Measurements from ENCODE around the gene TMEM131.
"Not testable (repeated sequence)": the region's sequence is repeated elsewhere in the genome, so short reads cannot be mapped to it uniquely, and the experiment has no call there.

Gene TMEM131

DNA sequence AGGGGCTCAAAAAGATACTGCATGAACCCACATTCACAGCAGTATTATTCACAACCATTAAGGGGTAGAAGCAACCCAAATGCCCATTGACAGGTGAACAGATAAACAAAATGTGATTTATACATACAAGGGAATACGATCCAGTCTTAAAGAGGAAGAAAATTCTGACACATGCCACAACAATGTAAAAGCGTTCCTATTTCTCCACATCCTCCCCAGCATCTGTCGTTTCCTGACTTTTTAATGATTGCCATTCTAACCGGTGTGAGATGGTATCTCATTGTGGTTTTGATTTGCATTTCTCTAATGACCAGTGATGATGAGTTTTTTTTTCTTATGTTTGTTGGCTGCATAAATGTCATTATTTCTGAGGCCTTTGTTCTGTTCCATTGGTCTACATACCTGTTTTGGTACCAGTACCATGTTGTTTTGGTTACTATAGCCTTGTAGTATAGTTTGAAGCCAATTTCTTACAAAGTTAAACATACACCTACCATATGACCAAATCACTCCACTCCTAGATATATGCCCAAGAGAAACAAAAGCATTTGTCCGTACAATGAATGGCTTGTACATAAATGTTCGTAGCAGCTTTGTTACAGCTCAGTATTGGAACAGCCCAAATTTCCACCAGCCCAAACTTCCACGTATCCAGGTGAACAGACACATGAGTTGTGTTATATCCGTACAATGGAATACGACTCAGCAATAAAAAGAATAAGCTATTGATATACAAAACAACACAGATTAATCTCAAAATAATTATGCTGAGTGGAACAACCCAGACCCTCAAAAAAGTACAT is 85.1 kb downstream of the TMEM131 start:
- no peak for FAIRE-seq

DNA sequence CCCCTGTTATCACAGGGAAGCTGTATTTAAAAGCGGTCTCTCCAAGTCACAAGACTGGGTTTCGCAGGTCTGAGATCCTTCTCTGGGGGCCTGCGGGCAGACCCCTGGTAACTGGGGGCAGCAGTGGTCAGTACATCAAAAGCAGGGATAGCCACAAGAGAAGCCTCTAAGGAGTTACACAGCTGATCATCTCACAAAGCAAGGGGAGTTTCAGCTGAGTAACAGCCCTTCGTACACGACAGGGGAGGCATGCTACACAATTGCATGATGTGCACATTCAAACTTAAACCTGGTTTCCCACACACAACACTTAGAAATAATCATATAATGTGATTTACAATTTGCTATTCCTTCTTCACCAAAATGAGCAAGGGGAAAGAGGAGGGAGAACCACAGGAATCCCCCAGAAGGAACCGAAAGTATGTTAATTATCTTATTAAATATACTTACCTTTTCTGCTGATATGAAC is 87.5 kb downstream of the TMEM131 start:
- no peak for FAIRE-seq

DNA sequence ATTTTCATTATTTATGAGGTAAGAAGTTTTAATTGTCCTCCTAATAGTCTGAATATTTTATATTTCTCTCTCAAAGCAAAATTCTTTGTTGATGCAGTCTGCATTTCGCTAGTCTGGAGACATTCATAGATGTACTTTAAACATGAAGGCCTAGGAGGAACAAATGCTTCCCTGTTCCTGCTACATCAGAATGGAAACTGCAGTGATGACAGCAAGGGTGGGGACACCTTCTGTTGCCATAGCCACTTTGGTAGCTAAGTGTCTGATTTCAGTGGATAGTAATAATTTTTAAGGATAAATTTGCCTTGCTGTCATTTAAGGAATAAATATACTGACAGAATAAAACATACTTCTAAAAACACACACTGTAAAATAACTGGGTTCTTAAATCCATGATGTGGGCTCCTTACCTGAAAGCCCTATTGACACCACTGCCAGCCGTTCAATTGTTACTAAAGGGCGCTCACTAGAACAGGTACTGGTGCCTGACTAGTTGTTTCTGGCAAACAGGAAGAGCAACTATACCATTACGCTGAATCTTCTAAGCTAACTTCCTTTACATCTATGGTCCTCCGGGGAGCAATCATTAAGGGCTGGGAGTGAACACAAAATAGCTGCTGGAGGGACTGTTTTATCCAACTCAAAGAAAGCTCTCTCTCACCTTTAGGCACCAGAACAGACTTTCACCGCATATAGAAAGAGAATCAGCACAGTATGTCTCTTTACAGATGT is 88.2 kb downstream of the TMEM131 start:
- FAIRE-seq, result no peak

DNA sequence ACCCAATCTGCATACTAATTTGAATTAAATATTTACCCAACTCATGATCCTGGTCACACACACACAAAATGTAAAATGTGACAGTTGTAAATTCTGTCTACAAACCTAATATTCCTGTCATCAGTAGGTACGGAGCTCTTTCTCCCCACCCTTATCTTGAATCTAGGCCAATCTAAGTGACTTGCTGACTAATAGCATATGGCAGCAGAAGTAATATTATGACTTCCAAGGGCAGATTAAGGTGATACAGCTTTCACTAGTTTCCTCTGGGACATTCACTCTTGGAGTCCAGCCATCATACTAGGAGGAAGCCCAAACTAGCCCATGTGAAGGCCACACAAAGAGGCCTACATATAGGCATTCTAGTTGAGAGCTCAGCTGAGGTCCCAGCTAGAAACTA is 89.4 kb downstream of the TMEM131 start:
- FAIRE-seq, result no peak

DNA sequence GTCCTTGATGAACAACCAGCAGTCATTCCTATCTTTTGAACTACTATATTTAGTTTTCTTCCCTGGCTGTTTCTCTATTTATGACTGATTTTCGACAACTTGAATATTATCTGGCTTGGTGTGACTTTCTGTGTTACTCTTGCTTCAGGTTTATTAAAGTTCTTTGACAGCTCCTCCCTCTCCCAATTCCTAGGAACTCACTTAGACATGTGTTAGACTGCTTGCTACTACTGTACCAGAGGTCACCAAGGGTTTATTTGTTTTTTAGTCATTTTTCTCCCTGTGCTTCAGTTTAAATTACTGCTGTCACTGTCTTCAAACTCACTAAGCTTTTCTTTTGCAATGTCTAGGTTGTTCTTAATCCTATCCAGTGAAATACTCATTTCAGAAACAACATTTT is 90.5 kb downstream of the TMEM131 start:
- no peak for FAIRE-seq

DNA sequence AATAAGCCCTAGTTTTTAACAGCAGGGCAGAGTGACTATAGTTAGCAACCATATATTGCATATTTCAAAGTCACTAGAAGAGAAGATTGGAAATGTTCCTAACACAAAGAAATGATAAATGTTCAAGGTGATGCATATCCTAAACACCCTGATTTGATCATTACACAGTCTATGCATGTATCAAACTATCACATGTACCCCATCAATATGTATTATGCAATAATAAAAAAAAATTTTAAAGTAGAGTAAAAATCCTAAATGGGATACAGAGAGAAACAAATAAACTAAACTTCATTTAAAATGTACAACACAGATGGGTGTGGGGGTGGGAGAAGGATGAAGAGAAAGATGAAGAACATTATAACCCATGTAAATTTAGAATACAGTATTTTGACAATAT is 93.9 kb downstream of the TMEM131 start:
- no peak for FAIRE-seq

DNA sequence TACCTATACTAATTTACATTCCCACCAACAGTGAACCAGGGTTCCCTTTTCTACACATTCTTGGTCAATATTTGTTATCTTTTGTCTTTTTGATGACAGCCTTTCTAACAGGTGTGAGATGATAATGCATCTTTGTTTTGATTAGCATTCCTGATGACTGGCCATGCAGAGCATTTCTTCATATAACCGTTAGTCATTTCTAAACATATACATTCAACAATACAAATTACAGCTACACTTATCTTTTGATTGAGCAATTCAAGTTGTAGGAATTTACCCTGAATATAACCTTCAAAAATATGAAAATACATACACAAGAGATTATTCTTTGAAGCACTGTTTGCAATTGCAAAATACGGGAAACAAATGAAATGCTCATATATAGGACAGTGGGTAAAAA is 94.9 kb downstream of the TMEM131 start:
- FAIRE-seq, result no peak

DNA sequence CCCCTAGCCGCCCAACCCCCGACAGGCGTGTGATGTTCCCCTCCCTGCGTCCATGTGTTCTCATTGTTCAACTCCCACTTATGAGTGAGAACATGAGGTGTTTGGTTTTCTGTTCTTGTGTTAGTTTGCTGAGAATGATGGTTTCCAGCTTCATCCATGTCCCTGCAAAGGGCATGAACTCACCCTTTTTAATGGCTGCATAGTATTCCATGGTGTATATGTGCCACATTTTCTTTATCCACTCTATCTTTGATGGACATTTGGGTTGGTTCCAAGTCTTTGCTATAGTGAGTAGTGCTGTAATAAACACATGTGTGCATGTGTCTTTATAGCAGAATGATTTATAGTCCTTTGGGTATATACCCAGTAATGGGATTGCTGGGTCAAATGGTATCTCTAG is 102.7 kb downstream of the TMEM131 start:
- not testable (repeated sequence) for FAIRE-seq

DNA sequence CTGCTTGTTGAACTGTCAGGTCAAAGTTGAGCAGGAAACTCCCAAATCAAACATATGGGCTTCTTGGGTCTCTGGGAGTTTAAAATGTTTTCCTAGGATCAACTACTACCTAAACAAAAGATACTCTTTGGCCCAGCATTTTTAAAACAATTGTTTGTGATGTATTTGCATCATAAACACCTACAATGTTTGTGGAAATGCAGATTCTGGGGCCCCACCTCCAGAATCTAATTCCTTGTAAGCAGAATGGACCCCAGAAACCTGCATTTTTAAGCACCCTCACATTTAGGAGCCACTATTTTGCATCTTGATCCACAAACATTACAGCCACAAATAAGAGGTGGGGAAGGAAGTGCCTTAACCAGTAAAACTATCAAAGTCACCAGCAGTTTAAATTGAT is 104.1 kb downstream of the TMEM131 start:
- no peak for FAIRE-seq

DNA sequence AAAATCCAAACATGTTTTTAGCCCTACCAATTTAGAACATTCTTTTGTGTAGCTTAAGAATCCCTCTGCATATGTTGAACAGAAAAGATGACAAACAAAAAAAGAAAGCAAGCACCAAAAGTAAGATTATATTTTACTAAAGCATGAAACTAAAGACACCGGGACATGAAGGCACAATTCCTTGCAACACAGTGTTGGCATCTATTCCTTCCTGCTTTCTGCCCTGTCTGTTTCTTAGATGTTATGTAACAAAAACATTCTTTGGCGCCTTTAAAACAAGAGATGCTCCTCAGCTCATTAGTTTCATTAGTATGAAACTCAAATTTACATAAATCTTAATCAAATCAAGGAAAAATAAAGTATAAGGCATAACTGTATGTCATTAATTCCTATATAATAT is 106.6 kb downstream of the TMEM131 start:
- no peak for FAIRE-seq

DNA sequence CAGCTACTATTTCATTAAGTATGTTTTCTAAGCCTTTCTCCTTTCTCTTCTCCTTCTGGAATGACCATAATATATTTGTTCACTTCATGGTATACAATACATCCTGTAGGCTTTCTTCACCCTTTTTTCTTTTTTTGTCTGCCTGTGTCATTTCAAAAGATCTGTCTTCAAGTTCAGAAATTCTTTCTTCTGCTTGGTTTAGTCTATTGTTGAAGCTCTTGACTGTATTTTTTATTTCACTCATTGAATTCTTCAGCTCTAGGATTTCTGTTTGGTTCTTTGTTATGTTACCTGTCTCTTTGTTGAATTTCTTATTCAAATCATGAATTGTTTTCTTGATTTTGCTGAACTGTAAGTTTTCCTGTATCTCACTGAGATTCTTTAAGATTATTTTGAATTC is 109.9 kb downstream of the TMEM131 start:
- FAIRE-seq, result no peak

DNA sequence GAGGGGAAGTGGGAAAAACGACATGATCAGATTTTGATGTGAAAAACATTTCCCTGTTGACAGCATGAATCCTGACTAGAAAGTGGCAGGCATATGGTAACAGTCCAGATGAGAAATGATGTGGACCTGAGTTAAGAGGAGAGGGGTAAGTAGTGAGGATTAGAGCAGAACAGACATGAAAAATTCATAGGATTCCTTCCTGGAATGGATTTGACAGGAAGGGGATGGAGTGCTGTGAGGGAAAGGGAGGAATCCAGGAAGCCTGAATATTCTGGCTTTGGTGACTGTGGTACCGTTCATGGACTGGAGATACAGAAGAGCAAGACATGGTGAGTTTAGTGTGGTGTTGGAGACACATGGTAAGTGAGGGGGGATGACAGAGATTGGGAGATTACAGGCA is 115.4 kb downstream of the TMEM131 start:
- no peak for FAIRE-seq

DNA sequence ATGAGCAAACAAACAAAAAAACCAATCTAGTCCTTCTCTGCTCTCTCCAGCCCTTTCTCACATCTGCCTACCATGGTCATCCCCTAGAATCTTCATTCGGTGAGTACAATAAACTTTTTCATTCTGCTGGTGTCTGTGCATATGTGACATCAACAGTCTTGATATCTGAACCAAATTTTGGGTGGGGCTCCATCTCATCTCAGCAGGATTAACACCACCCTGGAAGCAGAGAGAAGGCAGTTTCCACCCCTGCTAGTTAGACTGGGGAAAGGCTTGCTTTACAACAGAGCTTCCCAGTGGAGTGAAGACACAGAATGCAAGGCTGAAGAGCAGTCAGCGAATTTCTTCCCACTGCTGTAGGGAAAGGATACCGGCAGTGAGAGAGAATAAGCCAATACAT is 116.9 kb downstream of the TMEM131 start:
- no peak for FAIRE-seq

DNA sequence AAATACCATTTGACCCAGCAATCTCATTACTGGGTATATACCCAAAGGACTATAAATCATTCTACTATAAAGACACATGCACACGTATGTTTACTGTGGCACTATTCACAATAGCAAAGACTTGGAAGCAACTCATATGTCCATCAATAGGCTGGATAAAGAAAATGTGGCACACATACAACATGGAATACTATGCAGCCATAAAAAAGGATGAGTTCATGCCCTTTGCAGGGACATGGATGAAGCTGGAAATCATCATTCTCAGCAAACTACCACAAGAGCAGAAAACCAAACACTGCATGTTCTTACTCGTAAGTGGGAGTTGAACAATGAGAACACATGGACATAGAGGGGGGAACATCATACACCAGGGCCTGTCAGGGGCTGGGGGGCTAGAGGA is 117.4 kb downstream of the TMEM131 start:
- FAIRE-seq, result not testable (repeated sequence)

DNA sequence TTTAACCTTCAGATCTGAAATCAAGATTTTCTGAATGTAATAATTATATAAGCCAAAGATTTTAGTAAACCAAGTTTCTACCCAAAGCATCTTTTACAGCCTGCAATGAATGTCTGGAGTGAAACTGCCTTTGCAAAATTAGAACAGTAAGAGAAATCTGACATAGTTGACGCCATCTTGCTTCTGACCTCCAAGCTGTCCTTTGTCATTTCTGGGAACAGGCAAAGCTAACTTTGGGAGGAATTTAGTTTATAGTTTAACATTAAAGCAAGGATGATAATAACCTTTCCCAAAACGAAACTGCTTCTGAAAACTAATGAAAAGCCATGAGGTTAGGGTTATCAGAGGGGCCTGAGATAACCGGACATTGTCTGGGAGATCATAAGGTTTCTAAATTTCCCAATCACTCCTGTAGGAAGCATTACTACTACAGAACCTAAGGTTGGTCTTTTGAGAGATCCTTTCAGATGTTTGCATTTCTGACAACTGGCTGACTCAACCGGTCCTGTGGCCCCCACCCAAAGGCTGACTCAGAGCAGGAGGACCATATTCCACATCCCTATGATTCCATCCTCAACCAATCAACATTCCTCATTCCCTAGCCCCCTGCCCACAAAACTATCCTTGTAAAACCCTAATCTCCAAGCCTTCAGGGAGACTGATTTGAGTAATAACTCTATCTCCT is 124.5 kb downstream of the TMEM131 start:
- FAIRE-seq, result no peak

DNA sequence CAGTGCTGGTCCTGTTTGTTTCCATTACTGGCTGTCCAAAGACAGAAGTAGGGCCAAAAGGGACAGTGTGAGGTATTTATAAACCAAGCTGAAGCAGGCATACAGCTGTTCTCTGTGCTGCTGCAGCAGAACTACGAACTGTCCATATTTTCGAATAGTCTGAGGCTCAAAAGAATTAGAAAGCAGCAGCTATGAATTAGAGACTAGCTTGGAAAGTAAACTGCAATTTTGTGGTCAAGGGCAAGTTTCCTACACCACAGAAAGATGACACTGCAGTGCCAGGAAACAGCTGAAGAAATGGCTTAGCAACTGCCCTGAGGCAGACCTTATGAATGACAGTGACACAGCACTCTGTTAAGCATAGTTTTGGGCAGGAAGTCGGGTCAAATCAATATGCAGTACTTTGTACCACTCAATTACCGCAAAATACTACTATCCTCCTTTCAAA is 125.3 kb downstream of the TMEM131 start:
- FAIRE-seq, result no peak

DNA sequence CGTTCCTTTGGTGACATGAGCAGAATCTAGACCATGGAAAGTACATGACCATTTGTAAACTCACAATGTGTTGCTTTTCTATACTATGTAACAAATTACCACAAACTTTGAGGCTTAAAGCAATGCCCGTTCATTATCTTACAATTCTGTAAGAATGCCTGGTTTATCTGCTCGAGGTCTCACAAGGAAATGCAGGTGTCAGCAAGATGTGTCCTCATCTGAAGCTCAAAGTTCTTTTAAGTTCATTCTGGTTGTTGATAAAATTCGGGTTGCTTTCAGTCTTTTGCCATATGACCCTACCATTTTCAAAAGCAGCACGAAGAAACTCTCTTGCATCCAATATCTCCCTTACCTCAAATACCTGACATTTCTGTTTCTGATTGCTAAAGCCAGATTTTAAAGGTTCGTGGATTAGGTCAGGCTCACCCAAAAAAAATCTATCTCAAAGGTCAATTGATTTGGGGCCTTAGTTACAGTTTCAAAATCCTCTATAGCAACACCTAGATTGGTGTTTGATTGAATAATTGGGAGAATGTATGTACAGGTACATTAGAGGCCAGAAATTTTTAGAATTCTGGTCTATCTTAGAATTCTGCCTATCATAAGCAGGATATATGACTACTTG is 125.9 kb downstream of the TMEM131 start:
- FAIRE-seq, result no peak

DNA sequence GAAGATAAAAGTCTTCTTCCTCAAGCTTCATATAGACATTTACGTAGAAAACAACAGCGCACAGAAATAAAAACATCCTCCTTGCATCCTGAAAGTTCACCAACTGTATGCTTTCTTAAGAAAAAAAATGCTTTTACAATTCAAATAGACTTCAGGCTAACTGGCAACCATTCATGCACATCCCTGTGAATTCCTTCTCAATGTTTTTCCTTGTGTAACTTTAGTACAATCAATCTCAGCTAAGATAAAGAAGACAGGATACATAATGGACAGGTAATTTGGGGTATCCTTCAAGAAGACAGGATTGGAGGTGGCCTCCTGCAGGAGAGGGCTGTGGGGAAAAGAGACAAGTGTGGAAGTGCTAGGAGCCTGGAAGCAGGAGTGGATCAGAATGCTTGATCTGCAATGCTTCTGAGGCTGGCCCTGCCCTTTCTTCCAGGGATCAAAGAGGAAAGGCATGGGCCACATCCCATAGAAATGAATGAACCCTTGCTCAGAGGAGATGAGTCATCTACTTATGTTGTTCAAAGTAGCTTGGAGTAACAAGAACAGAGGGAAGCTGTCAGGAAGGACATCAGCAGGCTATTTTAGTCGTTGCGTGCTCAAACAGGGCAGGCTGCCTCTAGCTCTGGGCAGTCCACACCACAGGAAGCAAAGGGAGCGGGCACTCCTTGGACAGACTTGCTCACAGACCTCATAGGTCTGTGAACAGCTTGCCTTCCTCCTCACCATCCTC is 126.6 kb downstream of the TMEM131 start:
- no peak for FAIRE-seq

DNA sequence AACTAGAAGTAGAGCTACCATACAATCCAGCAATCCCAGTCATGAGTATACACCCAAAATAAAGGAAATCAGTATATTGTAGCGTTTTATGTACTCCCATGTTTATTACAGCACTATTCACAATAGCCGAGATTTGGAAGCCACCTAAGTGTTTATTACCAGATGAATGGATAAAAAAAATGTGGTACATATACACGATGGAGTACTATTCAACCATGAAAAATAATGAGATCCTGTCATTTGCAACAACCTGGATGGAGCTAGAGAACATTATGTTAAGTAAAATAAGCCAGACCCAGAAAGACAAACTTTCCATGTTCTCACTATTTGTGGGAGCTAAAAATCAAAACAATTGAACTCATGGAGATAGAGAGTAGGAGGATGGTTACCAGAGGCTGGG is 131.9 kb downstream of the TMEM131 start:
- FAIRE-seq, result no peak

DNA sequence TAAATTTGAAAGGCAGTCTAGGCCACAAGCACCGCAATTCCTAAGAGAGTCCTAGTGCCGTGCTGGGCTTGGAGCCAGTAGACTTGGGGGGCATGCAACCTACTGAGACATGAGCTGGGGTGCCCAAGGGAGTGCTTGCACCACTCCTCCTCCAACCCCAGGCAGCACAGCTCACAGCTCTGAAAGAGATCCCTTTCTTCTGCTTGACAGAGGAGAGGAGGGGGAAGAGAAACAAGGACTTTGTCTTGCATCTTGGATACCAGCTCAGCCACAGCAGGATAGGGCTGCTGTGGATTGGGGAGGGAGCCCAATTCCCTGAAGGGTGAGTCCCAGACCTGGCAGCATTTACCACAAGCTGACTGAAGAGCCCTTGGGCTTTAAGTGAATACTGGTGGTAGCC is 134.6 kb downstream of the TMEM131 start:
- no peak for FAIRE-seq

DNA sequence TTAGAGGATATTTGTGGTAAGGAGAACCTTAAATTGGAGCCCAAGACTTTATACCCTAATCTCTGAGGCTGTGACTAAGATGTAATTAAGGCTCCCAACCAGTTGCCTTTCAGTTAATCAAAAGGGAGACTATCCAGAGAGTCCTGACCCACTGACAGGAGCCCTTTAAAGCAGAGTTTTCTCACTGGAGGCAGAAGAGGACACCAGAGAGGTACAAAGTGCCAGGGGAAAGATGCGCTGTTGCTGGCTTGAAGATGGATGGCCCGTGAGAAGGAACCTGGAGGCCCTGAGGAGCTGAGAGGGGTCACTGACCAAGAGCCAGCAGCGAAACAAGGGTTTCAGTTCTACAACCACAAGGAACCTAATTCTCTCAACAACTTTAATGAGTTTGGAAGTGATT is 137.3 kb downstream of the TMEM131 start:
- no peak for FAIRE-seq

DNA sequence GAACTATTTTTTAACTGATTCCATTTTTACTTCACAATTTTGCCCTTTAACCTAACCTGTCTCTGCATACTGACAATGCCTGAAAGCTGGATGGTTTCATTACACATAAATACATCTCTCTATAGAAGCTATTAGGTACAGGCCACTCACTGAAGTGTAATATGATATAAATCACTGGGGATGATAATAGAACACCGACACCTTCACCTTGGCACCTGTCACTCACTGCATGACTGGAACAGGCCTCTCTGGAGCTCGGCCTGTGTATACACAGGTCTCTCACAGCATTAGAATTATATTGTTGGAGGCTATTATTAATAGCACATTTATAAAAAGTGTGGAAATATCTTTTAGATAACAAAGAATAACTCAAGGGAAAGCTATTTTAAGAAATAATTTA is 138.2 kb downstream of the TMEM131 start:
- FAIRE-seq, result no peak
